CD4-positive, alpha-beta T cell (primary cell): ENCODE data around the gene UIMC1. TPM values are rescaled to one million over a fixed set of nuclear protein-coding genes. Genes with fewer than 3 reads are reported as not detected.
A peak's percentile ranks its signal among the peaks of the same experiment; 100 is the strongest.

Source experiments
- ATAC-seq: fragments of 200-7000 bp; cut with Tn5 transposase; one replicate; pipeline ENCODE4 v1.10.0; 2022; ENCODE audit warnings: mild to moderate bottlenecking; ENCODE audit not compliant: poor library complexity
- CTCF ChIA-PET: fragments of 350-600 bp; sonication (Branson Sonifier 250); formaldehyde crosslinking; loops from one replicate; lab custom pipeline; 2021; ENCODE audit warnings: antibody characterized with exemption, inconsistent platforms; lab: Charles Lee
- POLR2A ChIA-PET: fragments of 350-600 bp; sonication (Branson Sonifier 250); formaldehyde crosslinking; loops from one replicate; lab custom pipeline; 2021; ENCODE audit warnings: antibody characterized with exemption, inconsistent platforms; lab: Charles Lee
- DNase-seq, 14 experiments: peaks; one replicate each; pipeline ENCODE4 v3.0.0-alpha.2; 2013 to 2020; ENCODE audit warnings: mixed read lengths in 2 of 14
- H3K27ac ChIP-seq, 2 donors: one replicate each; pipeline versions ENCODE4 v1.5.1 to v1.7.0; 2013; ENCODE audit warnings: low read length in 2 of 2, low read depth in 1 of 2, mild to moderate bottlenecking in 1 of 2
- H3K27me3 ChIP-seq, 2 experiments: 1 replicate in 1 of 2; 2 replicates in 1 of 2; pipeline versions ENCODE4 v1.6.1 to v1.7.0; 2013; ENCODE audit warnings: low read length in 2 of 2, control low read depth in 1 of 2, mild to moderate bottlenecking in 1 of 2, moderate library complexity in 1 of 2; ENCODE audit not compliant: insufficient read depth in 2 of 2, control insufficient read depth in 1 of 2
- H3K36me3 ChIP-seq: one replicate; pipeline ENCODE4 v1.6.1; 2013; ENCODE audit warnings: low read length, control low read depth; ENCODE audit not compliant: insufficient read depth
- H3K4me1 ChIP-seq: one replicate; pipeline ENCODE4 v1.6.1; 2013; ENCODE audit warnings: low read length, control low read depth; ENCODE audit not compliant: insufficient read depth
- H3K4me3 ChIP-seq: one replicate; pipeline ENCODE4 v1.5.1; 2013; ENCODE audit warnings: mild to moderate bottlenecking, low read length, moderate library complexity
- H3K9me3 ChIP-seq, 2 experiments: 1 replicate in 1 of 2; 2 replicates in 1 of 2; pipeline versions ENCODE4 v1.6.1 to v1.7.0; 2013; ENCODE audit warnings: low read length in 2 of 2, mild to moderate bottlenecking in 2 of 2, control low read depth in 1 of 2, moderate library complexity in 1 of 2; ENCODE audit not compliant: control insufficient read depth in 1 of 2, insufficient read depth in 1 of 2
- H3K27ac Mint-ChIP-seq: one replicate; pipeline ENCODE4 v1.8.0; 2020; ENCODE audit warnings: mixed read lengths
- H3K27me3 Mint-ChIP-seq: one replicate; pipeline ENCODE4 v1.8.0; 2021; ENCODE audit warnings: mixed read lengths
- H3K36me3 Mint-ChIP-seq: one replicate; pipeline ENCODE4 v1.8.0; 2021; ENCODE audit warnings: low read depth, mixed read lengths
- H3K4me1 Mint-ChIP-seq: one replicate; pipeline ENCODE4 v1.8.0; 2021; ENCODE audit warnings: low read depth, mixed read lengths
- H3K4me3 Mint-ChIP-seq: one replicate; pipeline ENCODE4 v1.8.0; 2020; ENCODE audit warnings: mild to moderate bottlenecking, mixed read lengths
- H3K9me3 Mint-ChIP-seq: one replicate; pipeline ENCODE4 v1.8.0; 2020; ENCODE audit warnings: mixed read lengths
- CTCF ChIP-seq: fragments of 200-600 bp; IDR thresholded peaks from one replicate; pipeline ENCODE4 v1.8.0; 2022; ENCODE audit warnings: antibody characterized with exemption, mild to moderate bottlenecking
- intact Hi-C, 2 experiments: fragments of 100-400 bp; cut with DNase I in 1 of 2; cut with micrococcal nuclease in 1 of 2; formaldehyde crosslinking; loops; one replicate each; pipeline versions ENCODE4 v1.15.1 to v1.9.0; 2023 to 2025; cut with DNase I, micrococcal nuclease
- total RNA-seq, 174 experiments: library from RNA in 2 of 174; stranded (reverse) in 2 of 174; gene quantifications; one replicate each; pipeline ENCODE4 v1.2.3 and lab custom pipeline; 2021 to 2026

Gene UIMC1
- total RNA-seq, 2 experiments from 2014 or later: 42.3 to 50.8 TPM

DNA sequence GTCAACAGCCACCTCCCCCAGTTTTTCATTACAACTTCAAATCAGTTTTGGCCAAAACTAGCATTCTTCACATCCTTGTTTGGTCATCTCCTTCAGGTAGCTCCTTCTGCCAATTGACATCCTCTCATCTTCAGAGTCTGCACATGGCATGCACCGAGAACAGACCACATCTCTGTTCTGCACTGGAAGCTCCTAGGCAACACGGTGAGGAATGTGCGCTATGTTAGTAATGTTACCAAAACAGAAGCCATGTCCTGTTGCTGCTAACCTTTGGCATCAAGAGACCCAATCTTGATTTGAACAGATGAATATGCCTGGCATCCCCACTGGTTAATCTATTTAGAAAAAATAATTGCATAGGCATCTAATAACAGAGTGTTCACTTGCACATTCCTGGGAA lies 102.3 kb downstream of the UIMC1 start:
- TF ChIP-seq CTCF: no peak
- H3K27me3 ChIP-seq: no peaks in the 10 kb centered on the region
- ATAC-seq (no peak), DNase-seq (no peak)
- no peak overlapping the region for H3K4me3 Mint-ChIP-seq
- H3K27ac ChIP-seq: no peak overlapping the region
- H3K36me3 Mint-ChIP-seq: peaks cover 67% of the 10 kb centered on the region
- H3K9me3 Mint-ChIP-seq: no peaks in the 10 kb centered on the region
- ChIA-PET POLR2A (no interaction called here), CTCF (no interaction called here)
- no peaks in the 10 kb centered on the region for H3K27me3 Mint-ChIP-seq
- intact Hi-C loops: no loop called here
- H3K4me3 ChIP-seq: no peak overlapping the region
- H3K27ac Mint-ChIP-seq: no peak overlapping the region
- peaks cover 13% of the 10 kb centered on the region for H3K4me1 ChIP-seq
- H3K9me3 ChIP-seq: no peaks in the 10 kb centered on the region
- peaks cover 62% of the 10 kb centered on the region for H3K36me3 ChIP-seq
- peaks cover 8% of the 10 kb centered on the region for H3K4me1 Mint-ChIP-seq

DNA sequence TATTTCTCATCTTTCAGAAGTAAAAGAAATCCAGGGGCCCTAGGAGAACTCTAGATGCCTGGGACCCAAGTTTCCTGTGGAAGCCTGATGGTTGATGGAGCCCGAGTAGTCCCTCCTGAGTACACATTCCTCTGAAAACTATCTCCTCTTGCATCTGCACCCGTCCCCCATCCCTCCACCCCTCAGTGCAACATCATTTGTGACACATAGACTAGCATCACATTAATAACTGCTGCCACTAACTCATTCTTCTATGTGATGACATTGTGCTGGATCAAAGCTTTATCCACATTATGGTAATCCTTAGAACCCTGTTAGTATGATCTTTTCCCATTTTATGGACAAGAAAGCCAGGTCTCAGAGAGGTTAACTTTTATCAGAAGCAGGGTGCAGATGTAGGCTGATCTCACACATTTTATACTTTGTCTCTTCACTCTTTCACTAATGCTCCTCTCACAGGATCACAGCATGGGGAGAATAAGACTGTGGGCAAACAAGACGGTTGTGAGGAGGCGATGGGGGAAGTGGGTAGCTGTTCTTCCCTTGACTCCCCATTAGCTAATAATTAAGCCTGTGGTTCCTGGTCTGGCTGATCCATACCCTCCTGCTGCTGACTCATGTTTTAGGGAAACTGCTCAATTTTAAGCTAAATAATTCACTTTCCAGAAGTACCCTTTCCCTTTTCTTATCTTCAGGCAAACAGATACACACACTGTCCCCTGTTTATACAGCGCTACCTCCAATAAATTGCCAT lies 103.5 kb downstream of the UIMC1 start:
- H3K27ac Mint-ChIP-seq: peak overlapping the region; percentile 22
- H3K27me3 Mint-ChIP-seq: no peaks in the 10 kb centered on the region
- H3K4me3 ChIP-seq: no peak overlapping the region
- no peak for ATAC-seq
- no peak overlapping the region for H3K4me3 Mint-ChIP-seq
- intact Hi-C loops: no loop called here
- no peak for TF ChIP-seq CTCF
- H3K9me3 Mint-ChIP-seq: no peaks in the 10 kb centered on the region
- peak in 2 of 14 experiments; percentile 17 to 41 for DNase-seq
- H3K27me3 ChIP-seq: no peaks in the 10 kb centered on the region
- POLR2A ChIA-PET: no interaction called here
- CTCF ChIA-PET: no interaction called here
- H3K36me3 Mint-ChIP-seq: peaks cover 56% of the 10 kb centered on the region
- H3K36me3 ChIP-seq: peaks cover 50% of the 10 kb centered on the region
- H3K4me1 ChIP-seq: peaks cover 17% of the 10 kb centered on the region
- peaks cover 11% of the 10 kb centered on the region for H3K4me1 Mint-ChIP-seq
- H3K27ac ChIP-seq: no peak overlapping the region
- H3K9me3 ChIP-seq: no peaks in the 10 kb centered on the region

- no peak for TF ChIP-seq CTCF
- peaks cover 11% of the 10 kb centered on the region for H3K4me1 Mint-ChIP-seq
- intact Hi-C loops: no loop called here
- ATAC-seq (no peak), DNase-seq (no peak)
- H3K4me3 ChIP-seq: no peak overlapping the region
- peaks cover 17% of the 10 kb centered on the region for H3K4me1 ChIP-seq
- no peaks in the 10 kb centered on the region for H3K27me3 ChIP-seq
- H3K36me3 Mint-ChIP-seq: peaks cover 48% of the 10 kb centered on the region
- H3K27me3 Mint-ChIP-seq: no peaks in the 10 kb centered on the region
- H3K4me3 Mint-ChIP-seq: no peak overlapping the region
- no peak overlapping the region for H3K27ac Mint-ChIP-seq
- H3K9me3 Mint-ChIP-seq: no peaks in the 10 kb centered on the region
- H3K36me3 ChIP-seq: peaks cover 42% of the 10 kb centered on the region
- POLR2A ChIA-PET: no interaction called here
- H3K27ac ChIP-seq: no peak overlapping the region
- no peaks in the 10 kb centered on the region for H3K9me3 ChIP-seq
- CTCF ChIA-PET: no interaction called here
Measured at GRCh38 chr5:176902102-176902814, 104.3 kb downstream of the UIMC1 start.
